ENCODE measurements around the gene TSEN34.
"Not testable (repeated sequence)": the region's sequence is repeated elsewhere in the genome, so short reads cannot be mapped to it uniquely, and the experiment has no call there.

Gene TSEN34

DNA sequence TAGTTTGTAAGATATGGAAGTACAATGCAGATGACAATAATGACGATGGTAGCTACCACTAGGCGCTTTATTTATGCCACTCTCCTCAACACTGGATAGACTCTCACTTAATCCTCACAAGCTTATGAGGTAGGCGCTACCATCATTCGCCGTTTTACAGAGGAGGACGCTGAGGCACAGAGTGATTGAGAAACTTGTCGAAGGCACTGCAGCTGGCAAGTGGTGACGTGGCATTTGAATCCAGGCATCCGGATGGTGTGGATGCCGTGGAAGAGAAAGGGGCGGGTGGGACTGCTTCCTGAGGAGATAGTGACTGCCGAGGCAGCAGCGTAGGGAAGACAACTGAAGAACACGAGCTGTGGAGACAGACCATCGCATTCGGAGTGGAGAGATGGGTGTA lies 8.3 kb downstream of the TSEN34 start:
- no peaks in the 10 kb centered on the region for H3K27me3 ChIP-seq (ENCODE audit: control insufficient read depth, insufficient read depth, low read length, poor library complexity, severe bottlenecking)
- WGBS, 2 experiments: 95 to 96% methylated on average over 16 of the region's 16 CpGs
- peaks cover 27% of the 10 kb centered on the region for H3K4me1 ChIP-seq (ENCODE audit: control insufficient read depth, insufficient read depth, low read length)
- peaks cover 37% of the 10 kb centered on the region for H3K36me3 ChIP-seq (ENCODE audit: control insufficient read depth, insufficient read depth, low read length)
- H3K4me3 ChIP-seq (ENCODE audit: insufficient read depth, low read depth, low read length): no peak overlapping the region
- no peak overlapping the region for H3K27ac ChIP-seq (ENCODE audit: insufficient read depth, low read depth, low read length, poor library complexity, severe bottlenecking)
- no peaks in the 10 kb centered on the region for H3K9me3 ChIP-seq (ENCODE audit: control insufficient read depth, low read length)

GRCh38 chr19:54201172-54201701 lies 10.1 kb downstream of the TSEN34 start:
- H3K4me1 ChIP-seq (ENCODE audit: control insufficient read depth, insufficient read depth, low read length): peaks cover 32% of the 10 kb centered on the region
- no peaks in the 10 kb centered on the region for H3K9me3 ChIP-seq (ENCODE audit: control insufficient read depth, low read length)
- H3K27ac ChIP-seq (ENCODE audit: insufficient read depth, low read depth, low read length, poor library complexity, severe bottlenecking): peak overlapping the region; percentile 52
- peak overlapping the region; percentile 83 for H3K4me3 ChIP-seq (ENCODE audit: insufficient read depth, low read depth, low read length)
- WGBS, 2 experiments: 5 to 6% methylated on average over 28 of the region's 28 CpGs
- peaks cover 49% of the 10 kb centered on the region for H3K36me3 ChIP-seq (ENCODE audit: control insufficient read depth, insufficient read depth, low read length)
- H3K27me3 ChIP-seq (ENCODE audit: control insufficient read depth, insufficient read depth, low read length, poor library complexity, severe bottlenecking): no peaks in the 10 kb centered on the region

GRCh38 chr19:54201980-54202379 lies 10.9 kb downstream of the TSEN34 start:
- H3K4me1 ChIP-seq (ENCODE audit: control insufficient read depth, insufficient read depth, low read length): peaks cover 32% of the 10 kb centered on the region
- H3K9me3 ChIP-seq (ENCODE audit: control insufficient read depth, low read length): no peaks in the 10 kb centered on the region
- peak overlapping the region; percentile 83 for H3K4me3 ChIP-seq (ENCODE audit: insufficient read depth, low read depth, low read length)
- H3K36me3 ChIP-seq (ENCODE audit: control insufficient read depth, insufficient read depth, low read length): peaks cover 57% of the 10 kb centered on the region
- no peaks in the 10 kb centered on the region for H3K27me3 ChIP-seq (ENCODE audit: control insufficient read depth, insufficient read depth, low read length, poor library complexity, severe bottlenecking)
- H3K27ac ChIP-seq (ENCODE audit: insufficient read depth, low read depth, low read length, poor library complexity, severe bottlenecking): no peak overlapping the region
- 86 to 89% methylated on average over 13 of the region's 13 CpGs for WGBS, 2 experiments

- Histone ChIP-seq H3K4me1 (ENCODE audit: control insufficient read depth, insufficient read depth, low read length) (peaks cover 32% of the 10 kb centered on the region), H3K9me3 (ENCODE audit: control insufficient read depth, low read length) (no peaks in the 10 kb centered on the region), H3K36me3 (ENCODE audit: control insufficient read depth, insufficient read depth, low read length) (peaks cover 62% of the 10 kb centered on the region), H3K27ac (ENCODE audit: insufficient read depth, low read depth, low read length, poor library complexity, severe bottlenecking) (no peak overlapping the region), H3K27me3 (ENCODE audit: control insufficient read depth, insufficient read depth, low read length, poor library complexity, severe bottlenecking) (no peaks in the 10 kb centered on the region), H3K4me3 (ENCODE audit: insufficient read depth, low read depth, low read length) (peak overlapping the region; percentile 0)
- WGBS, 2 experiments: 92 to 94% methylated on average over 9 of the region's 9 CpGs
Measured at GRCh38 chr19:54203151-54203611, 12.1 kb downstream of the TSEN34 start.

DNA sequence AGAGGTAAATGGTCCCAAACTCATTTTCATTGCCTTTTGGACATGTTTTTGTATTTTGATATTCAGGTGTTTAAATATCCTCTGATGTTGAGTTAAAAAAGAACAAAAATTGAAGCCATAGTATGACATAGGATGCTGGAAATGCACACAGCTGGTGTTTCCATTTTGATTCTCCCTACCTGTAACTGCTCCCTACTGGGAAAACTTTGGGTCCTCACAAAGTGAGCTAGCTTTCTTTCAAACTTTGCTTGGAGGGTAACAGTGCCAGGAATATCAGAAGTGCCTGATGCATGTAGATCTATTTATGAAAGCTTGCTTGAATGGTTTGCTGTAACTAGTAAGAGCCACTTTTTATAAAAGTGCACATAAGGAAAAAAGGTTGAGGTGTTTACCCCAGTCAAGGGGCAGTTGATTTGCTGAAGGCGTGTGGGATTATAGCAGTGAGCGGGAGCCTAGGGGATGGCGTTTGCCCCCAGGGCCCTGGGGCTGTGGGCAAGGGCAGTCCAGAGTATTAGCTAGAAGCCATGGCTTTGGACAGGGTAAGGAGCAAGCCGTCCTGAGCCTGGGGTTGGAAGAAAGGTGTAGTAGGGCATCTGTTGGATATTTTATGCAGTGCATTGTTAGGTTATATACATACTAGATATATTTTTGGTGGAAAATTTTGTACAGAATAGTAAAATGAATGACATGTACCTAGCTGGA lies 13.8 kb downstream of the TSEN34 start:
- no peaks in the 10 kb centered on the region for H3K9me3 ChIP-seq (ENCODE audit: control insufficient read depth, low read length)
- H3K4me1 ChIP-seq (ENCODE audit: control insufficient read depth, insufficient read depth, low read length): peaks cover 40% of the 10 kb centered on the region
- H3K27ac ChIP-seq (ENCODE audit: insufficient read depth, low read depth, low read length, poor library complexity, severe bottlenecking): no peak overlapping the region
- 93 to 94% methylated on average over 4 of the region's 4 CpGs for WGBS, 2 experiments
- no peaks in the 10 kb centered on the region for H3K27me3 ChIP-seq (ENCODE audit: control insufficient read depth, insufficient read depth, low read length, poor library complexity, severe bottlenecking)
- no peak overlapping the region for H3K4me3 ChIP-seq (ENCODE audit: insufficient read depth, low read depth, low read length)
- H3K36me3 ChIP-seq (ENCODE audit: control insufficient read depth, insufficient read depth, low read length): peaks cover 62% of the 10 kb centered on the region

DNA sequence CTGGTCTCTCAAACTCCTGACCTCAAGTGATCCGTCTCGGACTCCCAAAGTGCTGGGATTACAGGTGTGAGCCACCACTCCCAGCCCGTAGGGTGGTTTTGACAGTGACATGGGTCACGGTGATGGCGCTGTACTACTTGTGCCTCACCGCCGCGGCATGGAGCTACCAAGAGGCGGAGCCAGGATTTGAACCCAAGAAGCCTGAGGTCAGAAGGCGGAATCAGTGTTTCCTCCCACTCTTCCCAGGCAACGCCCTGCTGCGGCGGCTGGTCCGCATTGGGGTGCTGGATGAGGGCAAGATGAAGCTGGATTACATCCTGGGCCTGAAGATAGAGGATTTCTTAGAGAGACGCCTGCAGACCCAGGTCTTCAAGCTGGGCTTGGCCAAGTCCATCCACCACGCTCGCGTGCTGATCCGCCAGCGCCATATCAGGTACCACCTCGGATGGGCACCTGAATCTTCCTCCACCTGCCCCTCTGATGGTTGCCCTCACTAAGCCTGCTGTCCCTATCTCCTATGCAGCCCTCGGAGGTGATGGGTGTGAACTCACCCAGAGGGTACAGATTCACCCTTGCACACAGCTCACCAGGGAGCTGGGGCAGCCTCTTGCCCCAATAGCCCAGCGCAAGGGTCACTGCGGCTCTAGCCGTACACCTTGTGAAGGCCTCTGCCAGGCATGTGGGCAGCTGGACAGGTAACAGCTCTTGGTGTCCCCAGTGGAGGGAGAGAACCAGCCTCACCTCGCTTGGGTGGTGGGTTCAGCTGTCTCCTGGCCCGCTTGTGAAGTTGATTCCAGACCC lies 15.1 kb downstream of the TSEN34 start:
- no peaks in the 10 kb centered on the region for H3K27me3 ChIP-seq (ENCODE audit: control insufficient read depth, insufficient read depth, low read length, poor library complexity, severe bottlenecking)
- H3K4me3 ChIP-seq (ENCODE audit: insufficient read depth, low read depth, low read length): no peak overlapping the region
- peaks cover 40% of the 10 kb centered on the region for H3K4me1 ChIP-seq (ENCODE audit: control insufficient read depth, insufficient read depth, low read length)
- 96% methylated on average over 27 of the region's 27 CpGs for WGBS, 2 experiments
- H3K36me3 ChIP-seq (ENCODE audit: control insufficient read depth, insufficient read depth, low read length): peaks cover 61% of the 10 kb centered on the region
- H3K27ac ChIP-seq (ENCODE audit: insufficient read depth, low read depth, low read length, poor library complexity, severe bottlenecking): no peak overlapping the region
- no peaks in the 10 kb centered on the region for H3K9me3 ChIP-seq (ENCODE audit: control insufficient read depth, low read length)

- H3K36me3 ChIP-seq (ENCODE audit: control insufficient read depth, insufficient read depth, low read length): peaks cover 55% of the 10 kb centered on the region
- H3K9me3 ChIP-seq (ENCODE audit: control insufficient read depth, low read length): no peaks in the 10 kb centered on the region
- H3K27me3 ChIP-seq (ENCODE audit: control insufficient read depth, insufficient read depth, low read length, poor library complexity, severe bottlenecking): no peaks in the 10 kb centered on the region
- H3K27ac ChIP-seq (ENCODE audit: insufficient read depth, low read depth, low read length, poor library complexity, severe bottlenecking): no peak overlapping the region
- no peak overlapping the region for H3K4me3 ChIP-seq (ENCODE audit: insufficient read depth, low read depth, low read length)
- H3K4me1 ChIP-seq (ENCODE audit: control insufficient read depth, insufficient read depth, low read length): peaks cover 34% of the 10 kb centered on the region
- WGBS, 2 experiments: 94% methylated on average over 13 of the region's 13 CpGs
Measured at GRCh38 chr19:54206831-54207177, 15.7 kb downstream of the TSEN34 start.

- WGBS, 2 experiments: 95 to 97% methylated on average over 23 of the region's 23 CpGs
- H3K36me3 ChIP-seq (ENCODE audit: control insufficient read depth, insufficient read depth, low read length): peaks cover 51% of the 10 kb centered on the region
- H3K27ac ChIP-seq (ENCODE audit: insufficient read depth, low read depth, low read length, poor library complexity, severe bottlenecking): not testable (repeated sequence)
Measured at GRCh38 chr19:54207193-54207592, 16.1 kb downstream of the TSEN34 start.

GRCh38 chr19:54207676-54207982 lies 16.5 kb downstream of the TSEN34 start:
- H3K4me3 ChIP-seq (ENCODE audit: insufficient read depth, low read depth, low read length): no peak overlapping the region
- WGBS, 2 experiments: 94% methylated on average over 5 of the region's 5 CpGs
- no peaks in the 10 kb centered on the region for H3K9me3 ChIP-seq (ENCODE audit: control insufficient read depth, low read length)
- no peak overlapping the region for H3K27ac ChIP-seq (ENCODE audit: insufficient read depth, low read depth, low read length, poor library complexity, severe bottlenecking)
- H3K27me3 ChIP-seq (ENCODE audit: control insufficient read depth, insufficient read depth, low read length, poor library complexity, severe bottlenecking): no peaks in the 10 kb centered on the region
- H3K36me3 ChIP-seq (ENCODE audit: control insufficient read depth, insufficient read depth, low read length): peaks cover 47% of the 10 kb centered on the region
- peaks cover 26% of the 10 kb centered on the region for H3K4me1 ChIP-seq (ENCODE audit: control insufficient read depth, insufficient read depth, low read length)

More at GRCh38 chr19:54207193-54207592, 16.1 kb downstream of the TSEN34 start:
- not testable (repeated sequence) for H3K4me3 ChIP-seq (ENCODE audit: insufficient read depth, low read depth, low read length); H3K27me3 ChIP-seq (ENCODE audit: control insufficient read depth, insufficient read depth, low read length, poor library complexity, severe bottlenecking); H3K9me3 ChIP-seq (ENCODE audit: control insufficient read depth, low read length)
- H3K4me1 ChIP-seq (ENCODE audit: control insufficient read depth, insufficient read depth, low read length): peaks cover 30% of the 10 kb centered on the region

GRCh38 chr19:54207983-54208783 lies 17.1 kb downstream of the TSEN34 start:
- Histone ChIP-seq H3K27me3 (ENCODE audit: control insufficient read depth, insufficient read depth, low read length, poor library complexity, severe bottlenecking) (no peaks in the 10 kb centered on the region), H3K36me3 (ENCODE audit: control insufficient read depth, insufficient read depth, low read length) (peaks cover 41% of the 10 kb centered on the region), H3K27ac (ENCODE audit: insufficient read depth, low read depth, low read length, poor library complexity, severe bottlenecking) (peak overlapping the region; percentile 38), H3K9me3 (ENCODE audit: control insufficient read depth, low read length) (no peaks in the 10 kb centered on the region), H3K4me1 (ENCODE audit: control insufficient read depth, insufficient read depth, low read length) (peaks cover 20% of the 10 kb centered on the region), H3K4me3 (ENCODE audit: insufficient read depth, low read depth, low read length) (no peak overlapping the region)
- WGBS, 2 experiments: 88 to 89% methylated on average over 18 of the region's 18 CpGs

Measured in ectodermal cell (in vitro differentiated cells).